ENCODE results near the gene DCAKD.

The DCAKD gene

DNA sequence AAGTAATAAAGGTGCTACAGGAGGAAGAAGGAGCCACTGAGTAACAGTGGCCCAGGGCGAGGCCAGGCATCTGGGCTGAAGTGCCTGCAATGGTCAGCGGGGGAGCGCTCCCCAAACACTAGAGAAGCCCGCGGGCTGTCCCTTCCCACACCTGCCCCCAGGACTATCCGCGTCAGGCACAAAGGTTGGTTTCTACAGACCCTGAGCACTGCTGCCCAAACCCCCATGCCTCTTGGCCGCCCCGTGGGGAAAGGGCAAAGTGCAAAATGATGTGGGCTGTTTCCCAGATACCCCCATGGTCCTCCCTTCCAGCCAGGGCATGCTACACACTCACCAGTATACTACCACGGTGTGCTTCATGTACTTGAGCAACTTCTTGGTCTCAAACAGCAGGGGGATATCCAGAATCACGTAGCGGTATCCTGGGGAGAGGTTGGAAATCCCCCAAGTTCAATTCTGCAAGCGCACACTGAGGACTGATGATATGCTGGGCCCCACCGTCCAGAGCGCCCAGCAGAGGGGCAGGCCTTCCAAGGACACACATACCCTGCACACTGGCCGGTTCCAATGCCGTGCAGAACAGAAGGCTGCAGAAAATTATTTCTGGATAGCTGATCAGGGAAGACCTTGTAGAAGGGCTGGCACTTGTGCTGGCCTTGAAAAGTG lies 21.5 kb downstream of the DCAKD start:
- DNase-seq = no peak

DNA sequence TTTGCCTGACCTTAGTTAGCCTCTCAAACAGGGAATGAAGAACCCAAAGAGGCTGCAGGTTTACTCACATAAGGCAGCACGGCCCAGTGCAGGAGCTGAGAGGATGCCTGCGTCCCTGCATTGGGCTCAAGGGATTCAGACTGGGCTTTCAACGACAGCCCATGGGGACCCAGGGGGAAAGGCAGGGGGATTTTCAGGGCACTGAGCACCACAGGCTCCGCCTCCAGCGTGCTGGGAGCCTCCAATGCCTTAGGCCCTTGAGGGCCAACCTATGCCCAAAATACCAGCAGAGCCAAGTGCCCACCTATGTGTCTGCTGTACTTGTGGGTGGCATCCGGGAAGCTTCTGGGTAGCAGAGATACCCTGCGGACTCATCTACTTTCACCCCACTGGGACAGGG lies 22.3 kb downstream of the DCAKD start:
- no peak for DNase-seq

- DNase-seq = no peak
Observed at GRCh38 chr17:45022655-45023339, 28.6 kb downstream of the DCAKD start.

- no peak for DNase-seq
Observed at GRCh38 chr17:45022288-45022648, 29.2 kb downstream of the DCAKD start.

DNA sequence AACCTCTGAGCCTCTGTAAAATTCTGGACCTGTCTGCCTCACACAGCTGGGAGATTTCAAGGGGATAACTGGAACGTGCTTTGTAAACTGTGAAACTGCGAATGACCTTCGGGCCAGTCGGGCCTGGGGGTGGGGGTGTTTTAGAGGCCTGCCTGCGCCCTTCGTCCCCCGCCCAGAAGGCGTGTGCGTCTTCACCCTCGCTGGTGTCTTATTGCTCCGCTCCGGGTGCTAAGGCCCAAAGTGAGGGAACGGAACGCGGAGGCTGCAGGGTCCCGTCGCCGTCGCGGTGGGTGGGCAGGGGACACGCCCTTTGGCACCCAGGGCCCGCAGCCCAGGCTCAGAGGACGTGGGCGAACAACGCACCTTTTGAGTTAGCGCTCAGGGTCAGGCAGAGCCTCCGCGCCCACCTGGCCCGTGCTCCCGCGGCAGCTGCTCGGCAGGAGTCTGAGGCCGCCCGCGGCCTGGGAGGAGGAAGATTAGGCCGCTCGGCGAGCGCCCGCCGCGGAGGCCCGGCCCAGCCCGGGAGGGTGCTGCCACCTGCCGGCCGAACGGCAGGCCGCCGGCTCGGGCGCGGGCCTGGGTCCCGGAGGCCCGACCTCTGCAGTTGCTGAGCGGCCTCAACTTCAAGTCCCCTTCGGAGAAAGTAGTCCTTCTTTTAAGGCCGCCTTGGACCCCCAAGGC lies 29.7 kb downstream of the DCAKD start:
- no peak for DNase-seq

DNA sequence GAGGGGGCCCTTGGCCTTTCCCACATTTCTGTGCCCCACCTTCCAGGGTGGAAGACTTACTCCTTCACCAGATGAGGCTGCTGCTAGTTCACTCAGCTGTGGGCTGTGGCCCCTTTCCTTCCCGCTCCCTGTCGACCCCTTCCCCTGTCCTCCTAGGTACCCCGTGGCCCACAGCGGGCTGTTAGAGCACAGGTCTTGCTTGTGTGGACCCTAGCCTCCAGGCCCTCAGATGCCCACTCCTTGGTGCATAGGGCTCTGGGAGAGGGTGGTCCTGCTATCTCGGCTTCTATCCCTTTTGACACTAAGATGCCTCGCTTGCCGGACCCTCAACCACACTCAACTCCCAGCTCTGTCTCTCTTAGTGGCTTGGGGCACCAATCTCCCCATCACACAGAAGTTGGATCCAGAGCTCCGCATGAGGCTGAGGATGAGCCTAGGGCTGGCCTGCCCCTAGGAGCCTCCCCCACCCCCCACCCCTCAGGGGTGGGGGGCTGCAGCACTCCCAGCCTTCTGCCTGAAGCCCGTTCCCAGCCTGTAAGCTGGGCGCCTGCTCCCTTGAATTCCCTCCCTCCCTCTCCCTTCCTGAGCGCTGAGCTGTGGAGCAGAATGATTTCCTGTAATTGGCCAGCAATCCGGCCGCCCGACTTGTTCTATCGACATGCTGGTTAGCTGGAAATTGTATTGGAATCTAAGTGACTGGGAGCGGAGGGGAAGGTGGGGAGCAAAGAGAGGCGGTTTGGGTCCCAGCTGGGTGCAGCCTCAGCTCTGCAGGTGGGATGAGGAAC lies 30.9 kb downstream of the DCAKD start:
- DNase-seq = no peak

GRCh38 chr17:45018848-45019711 lies 32.4 kb downstream of the DCAKD start:
- no peak for DNase-seq

DNA sequence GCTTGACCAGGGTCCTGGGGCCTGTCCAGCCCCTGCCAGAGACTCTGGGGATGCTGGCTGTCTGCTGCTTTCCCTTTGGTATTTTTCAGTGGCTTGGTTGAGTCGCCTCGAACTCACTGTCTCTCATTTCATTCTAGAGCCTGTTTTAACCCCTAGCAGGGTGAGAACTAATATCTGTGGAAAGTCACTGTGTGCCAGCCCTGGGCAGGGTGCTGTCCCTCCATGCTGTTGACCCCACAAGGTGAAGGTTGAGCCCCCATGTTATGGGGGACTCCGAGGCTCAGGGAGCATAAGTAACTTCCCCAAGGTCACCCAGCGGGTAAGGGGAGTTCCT lies 33.0 kb downstream of the DCAKD start:
- DNase-seq = no peak

- no peak for DNase-seq
Observed at GRCh38 chr17:45016823-45017222, 34.6 kb downstream of the DCAKD start.

- DNase-seq = no peak
Observed at GRCh38 chr17:45016237-45016636, 35.2 kb downstream of the DCAKD start.

GRCh38 chr17:45013021-45013997 lies 38.1 kb downstream of the DCAKD start:
- no peak for DNase-seq

DNA sequence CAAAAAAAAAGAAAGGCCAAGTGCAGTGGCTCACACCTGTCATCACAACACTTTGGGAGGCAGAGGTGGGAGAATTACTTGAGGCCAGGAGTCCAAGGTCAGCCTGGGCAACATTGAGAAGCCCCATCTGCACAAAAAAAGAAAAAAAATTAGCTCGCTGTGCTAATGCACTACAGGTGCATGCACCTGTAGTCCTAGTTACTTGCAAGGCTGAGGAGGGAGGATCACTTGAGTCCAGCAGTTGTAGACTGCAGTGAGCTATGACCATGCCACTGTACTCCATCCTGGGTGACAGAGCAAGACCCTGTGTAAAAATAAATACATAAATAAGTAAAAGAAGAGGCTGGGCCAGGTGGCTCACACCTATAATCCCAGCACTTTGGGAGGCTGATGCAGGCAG lies 39.7 kb downstream of the DCAKD start:
- no peak for DNase-seq

DNA sequence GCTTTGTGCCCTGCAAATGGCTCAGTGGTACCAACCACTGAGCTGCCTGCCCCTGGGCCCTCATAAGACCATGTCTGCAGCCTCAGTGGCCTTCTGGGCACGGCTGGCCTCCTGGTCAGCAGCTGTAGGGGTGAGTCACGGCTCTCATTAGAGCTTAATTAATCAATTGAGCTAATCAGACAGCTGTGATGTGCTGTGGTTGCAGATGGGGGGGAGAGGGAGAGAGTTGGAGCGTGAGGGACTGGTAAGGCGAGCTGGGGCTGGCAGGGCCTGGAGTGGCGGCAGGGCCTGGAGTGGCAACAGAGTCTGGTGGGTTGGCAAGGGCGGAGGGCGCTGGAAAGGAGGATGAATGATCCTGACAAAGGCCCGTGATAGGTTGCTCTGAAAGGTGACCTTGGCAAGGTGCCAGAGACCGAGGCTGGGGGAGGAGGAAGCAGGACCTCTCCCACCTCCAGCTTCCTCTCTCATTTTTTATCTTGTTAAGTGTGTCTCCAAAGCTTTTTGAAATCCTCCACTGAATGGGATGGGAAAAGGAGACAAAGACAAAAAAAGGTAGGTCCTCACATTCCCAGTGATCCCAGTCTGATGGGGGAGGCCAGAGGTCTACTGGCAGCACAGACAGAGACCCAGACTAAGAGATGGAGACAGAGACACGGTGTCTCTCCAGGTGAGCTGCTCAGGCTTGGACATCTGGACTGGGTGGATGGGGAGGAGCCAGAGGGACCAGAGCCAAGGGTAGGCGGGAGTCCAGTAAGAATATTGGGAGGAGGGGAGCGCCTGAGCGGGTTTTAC lies 41.6 kb downstream of the DCAKD start:
- DNase-seq = no peak

- DNase-seq = no peak
Observed at GRCh38 chr17:45008216-45008615, 43.2 kb downstream of the DCAKD start.

- DNase-seq = no peak
Observed at GRCh38 chr17:45006927-45007461, 44.4 kb downstream of the DCAKD start.

- no peak for DNase-seq
Observed at GRCh38 chr17:45005700-45006099, 45.7 kb downstream of the DCAKD start.

DNA sequence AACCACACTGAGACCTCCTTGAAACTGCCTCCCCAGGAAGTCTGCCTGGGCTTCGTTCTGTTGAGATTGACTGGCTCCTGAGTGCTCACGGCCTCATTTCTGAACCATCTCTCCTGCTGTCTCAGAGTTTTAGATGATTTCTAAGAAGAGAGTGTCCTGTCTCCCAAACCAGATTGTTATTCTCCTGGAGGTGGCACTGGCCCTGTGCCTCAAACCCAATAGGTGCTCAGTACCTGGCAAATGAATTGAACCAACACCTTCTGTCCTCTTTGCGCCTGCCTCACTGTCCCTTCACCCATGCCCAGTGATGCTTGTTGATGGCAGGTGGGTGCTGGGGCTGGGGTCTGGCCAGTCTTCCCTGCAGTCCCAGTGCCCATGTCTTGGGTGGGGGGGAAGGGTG lies 47.0 kb downstream of the DCAKD start:
- no peak for DNase-seq

DNA sequence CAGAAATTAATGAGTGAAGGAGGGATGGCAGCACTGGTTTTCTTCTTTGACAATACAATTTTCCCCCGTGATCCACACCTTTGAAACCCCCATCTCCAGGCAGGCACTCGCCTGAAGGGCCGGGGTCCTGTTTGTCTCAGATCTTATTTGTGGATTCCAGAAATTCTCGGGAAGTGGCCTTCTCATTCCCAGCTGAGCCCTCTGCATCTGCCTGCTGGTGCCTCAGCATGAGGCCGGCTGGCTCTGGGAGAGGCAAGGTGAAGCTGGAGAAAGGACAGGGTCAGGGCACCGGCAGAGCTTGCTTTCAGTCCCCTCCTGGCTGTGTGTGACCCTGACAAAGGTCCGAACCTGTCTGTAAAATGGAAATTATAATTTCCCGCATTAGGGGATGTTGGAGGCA lies 47.6 kb downstream of the DCAKD start:
- DNase-seq = no peak

- no peak for DNase-seq
Observed at GRCh38 chr17:45001310-45001709, 50.1 kb downstream of the DCAKD start.

GRCh38 chr17:44999433-44999832 lies 52.0 kb downstream of the DCAKD start:
- no peak for DNase-seq
